SJCRH30 (cell line): ENCODE data around the gene CACNA1H. TPM values are rescaled to one million over a fixed set of nuclear protein-coding genes. Genes with fewer than 3 reads are reported as not detected.

ENCODE experiments used
- DNase-seq, 2 experiments: peaks; one replicate each; pipeline ENCODE4 v3.0.0-alpha.2; 2015 to 2020
- H3K27ac ChIP-seq: fragments of 250-450 bp; sonication (Bioruptor Pico); 2 replicates; pipeline ENCODE4 v1.5.1; 2020; ENCODE audit warnings: mild to moderate bottlenecking, moderate library complexity
- H3K27me3 ChIP-seq: fragments of 250-450 bp; sonication (Bioruptor Pico); 2 replicates; pipeline ENCODE4 v1.5.1; 2020; ENCODE audit warnings: mild to moderate bottlenecking, moderate library complexity
- H3K36me3 ChIP-seq: fragments of 250-450 bp; sonication (Bioruptor Pico); 2 replicates; pipeline ENCODE4 v1.5.1; 2020; ENCODE audit warnings: mild to moderate bottlenecking, moderate library complexity
- H3K4me1 ChIP-seq: fragments of 250-450 bp; sonication (Bioruptor Pico); 2 replicates; pipeline ENCODE4 v1.5.1; 2020; ENCODE audit warnings: mild to moderate bottlenecking, moderate library complexity
- H3K4me3 ChIP-seq: fragments of 250-450 bp; sonication (Bioruptor Pico); 2 replicates; pipeline ENCODE4 v1.5.1; 2020; ENCODE audit warnings: mild to moderate bottlenecking, moderate library complexity
- H3K9me3 ChIP-seq: fragments of 250-450 bp; sonication (Bioruptor Pico); replicated peaks from 2 replicates; pipeline ENCODE4 v1.5.1; 2020; ENCODE audit warnings: mild to moderate bottlenecking, moderate library complexity
- total RNA-seq: library from RNA; depleted of rRNA; stranded (reverse); fragments of >200 nt; shearing (Covaris generic); gene quantifications from 2 replicates; pipeline ENCODE4 v1.2.3, GENCODE V29; 2014

The CACNA1H gene
- total RNA-seq, 1 experiment from 2014 or later, result 1.7 TPM

GRCh38 chr16:1155353-1156054, 2.6 kb downstream of the CACNA1H start:
- DNase-seq, result no peak
- Histone ChIP-seq H3K9me3 (no peaks in the 10 kb centered on the region), H3K4me1 (peaks cover 23% of the 10 kb centered on the region), H3K36me3 (no peaks in the 10 kb centered on the region), H3K27ac (no peak overlapping the region), H3K4me3 (no peak overlapping the region), H3K27me3 (peaks cover 57% of the 10 kb centered on the region)

DNA sequence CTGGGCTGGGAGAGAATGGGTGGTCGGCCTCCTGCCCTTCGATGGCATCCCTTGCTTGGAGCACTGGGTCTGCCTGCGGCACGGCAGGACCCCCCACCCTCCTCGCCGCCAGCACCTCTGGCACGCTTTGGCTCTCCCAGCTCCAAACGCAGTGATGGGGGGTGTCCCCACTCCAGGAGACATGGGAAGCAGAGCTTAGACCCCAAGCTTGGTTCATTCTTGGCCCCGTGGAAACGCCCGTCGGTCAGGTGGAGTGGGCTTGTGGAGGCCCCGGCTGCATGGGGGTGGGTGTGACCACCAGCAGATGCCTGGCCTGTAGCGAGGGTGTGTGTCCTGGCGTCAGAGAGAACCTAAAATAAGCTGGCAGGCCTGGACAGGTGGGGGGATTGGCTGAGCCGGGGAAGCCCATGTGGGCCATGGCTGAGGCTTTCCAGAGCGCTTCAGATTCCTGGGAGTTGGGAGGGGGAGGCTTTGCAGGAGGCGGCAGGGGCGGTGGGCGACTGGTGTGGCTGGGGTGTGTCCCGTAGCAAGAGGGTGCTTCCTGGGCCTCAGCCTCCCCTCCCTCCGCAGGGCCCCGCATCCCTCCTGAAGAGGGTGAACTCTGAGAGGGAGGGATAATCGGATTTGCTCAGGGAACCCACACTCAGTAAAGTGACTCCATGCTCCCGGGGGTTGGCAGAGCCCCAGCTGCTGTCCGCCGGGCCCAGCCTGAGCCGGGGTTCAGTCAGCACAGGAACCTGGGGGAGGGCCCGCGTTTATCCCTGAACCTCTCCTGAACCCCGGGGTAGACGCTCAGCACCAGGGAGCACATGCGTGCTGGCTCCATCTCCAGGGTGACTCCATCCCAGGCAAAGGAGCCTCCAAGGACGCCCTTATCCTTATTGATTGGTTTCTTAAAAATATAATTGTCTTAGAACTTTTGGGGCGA, 3.4 kb downstream of the CACNA1H start:
- Histone ChIP-seq H3K36me3 (no peaks in the 10 kb centered on the region), H3K27me3 (peaks cover 65% of the 10 kb centered on the region), H3K9me3 (no peaks in the 10 kb centered on the region), H3K4me3 (no peak overlapping the region), H3K4me1 (peaks cover 23% of the 10 kb centered on the region), H3K27ac (no peak overlapping the region)
- DNase-seq, result peak; percentile 25 to 43

- DNase-seq, result no peak
- Histone ChIP-seq H3K4me3 (no peak overlapping the region), H3K27ac (no peak overlapping the region), H3K9me3 (no peaks in the 10 kb centered on the region), H3K4me1 (peaks cover 23% of the 10 kb centered on the region), H3K27me3 (peaks cover 69% of the 10 kb centered on the region), H3K36me3 (no peaks in the 10 kb centered on the region)
Observed at GRCh38 chr16:1156983-1157638, 4.2 kb downstream of the CACNA1H start.

DNA sequence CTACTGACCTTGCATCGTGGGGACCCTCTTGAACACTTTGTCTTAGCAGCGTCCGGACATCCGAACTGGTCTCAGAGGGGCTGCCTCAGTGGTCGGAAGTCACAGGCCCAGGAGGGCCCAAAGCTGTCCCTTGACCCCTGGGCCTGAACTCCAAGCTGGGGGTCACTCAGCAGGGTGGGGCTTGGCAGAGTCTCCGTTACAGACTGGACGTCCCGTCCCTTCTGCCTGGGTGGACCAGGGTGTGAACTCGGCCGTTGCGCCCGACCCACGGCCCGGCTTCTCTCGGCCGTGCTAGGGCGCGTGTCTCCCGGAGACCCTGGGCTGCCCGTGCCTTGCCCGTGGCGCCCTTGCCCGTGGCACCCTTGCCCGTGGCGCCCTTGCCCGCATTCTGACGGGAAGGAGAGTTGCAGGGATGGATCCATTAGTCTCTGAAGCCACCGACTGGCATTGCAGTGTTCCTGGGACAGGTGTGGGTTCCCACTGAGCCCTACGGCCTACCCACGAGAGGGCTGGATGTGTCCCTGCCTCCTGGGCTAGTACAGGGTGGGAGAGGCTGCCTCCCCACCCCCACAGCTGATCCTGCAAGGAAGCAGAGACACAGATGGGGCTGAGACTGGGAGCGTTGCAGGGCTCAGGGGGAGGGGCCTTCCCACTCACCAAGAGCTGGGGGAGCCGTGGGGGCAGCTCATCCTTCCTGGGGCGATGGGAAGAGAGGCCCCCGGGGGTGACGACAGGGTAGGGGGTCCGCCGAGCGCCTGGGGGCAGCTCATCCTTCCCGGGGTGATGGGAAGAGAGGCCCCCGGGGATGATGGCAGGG, 4.9 kb downstream of the CACNA1H start:
- Histone ChIP-seq H3K27me3 (peaks cover 70% of the 10 kb centered on the region), H3K4me3 (no peak overlapping the region), H3K36me3 (no peaks in the 10 kb centered on the region), H3K4me1 (peaks cover 23% of the 10 kb centered on the region), H3K27ac (no peak overlapping the region), H3K9me3 (no peaks in the 10 kb centered on the region)
- DNase-seq, result no peak

DNA sequence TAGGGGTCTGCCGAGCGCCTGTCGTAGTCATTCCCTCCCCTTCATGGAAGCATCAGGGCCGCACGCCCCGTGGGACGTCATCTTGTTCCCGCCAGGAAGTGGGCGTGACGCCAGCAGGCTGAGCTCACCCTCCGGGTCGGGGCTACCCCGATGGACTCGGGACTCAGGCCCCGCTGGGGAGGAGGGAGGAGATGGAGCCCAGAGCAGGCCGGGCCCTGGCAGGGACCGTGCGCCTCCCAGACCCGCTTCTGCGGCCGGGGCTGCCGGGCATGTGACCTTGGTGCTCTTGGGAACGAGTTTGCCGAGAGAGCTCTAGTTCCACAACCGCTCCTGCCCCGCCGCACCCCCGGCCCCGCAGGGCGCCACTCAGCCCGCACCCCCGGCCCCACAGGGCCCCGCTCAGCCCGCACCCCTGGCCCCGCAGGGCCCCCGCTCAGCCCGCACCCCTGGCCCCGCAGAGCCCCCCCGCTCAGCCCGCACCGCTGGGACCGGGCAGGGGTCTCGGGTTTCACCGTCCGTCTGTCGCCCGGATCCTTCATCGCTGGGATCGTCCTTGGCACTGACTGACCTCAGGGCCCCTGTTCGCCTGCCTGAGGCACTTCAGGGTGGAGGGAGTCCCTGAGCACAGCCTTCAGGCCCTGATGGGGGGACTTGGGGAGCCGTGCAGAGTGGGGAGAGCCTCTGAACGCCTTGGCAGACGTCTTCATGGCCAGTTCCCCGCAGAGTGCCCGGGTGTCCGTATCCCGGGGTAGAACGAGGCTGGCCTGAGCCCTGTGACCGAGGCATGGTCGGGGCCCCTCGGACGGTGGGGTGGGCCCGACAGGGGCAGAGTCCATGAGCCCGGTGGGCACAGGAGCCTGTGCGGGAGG, 5.8 kb downstream of the CACNA1H start:
- H3K27me3 ChIP-seq, result peaks cover 70% of the 10 kb centered on the region
- H3K9me3 ChIP-seq, result no peaks in the 10 kb centered on the region
- H3K4me1 ChIP-seq, result peaks cover 30% of the 10 kb centered on the region
- DNase-seq, result peak; percentile 46 to 50
- H3K27ac ChIP-seq, result no peak overlapping the region
- H3K4me3 ChIP-seq, result no peak overlapping the region
- H3K36me3 ChIP-seq, result no peaks in the 10 kb centered on the region

GRCh38 chr16:1159325-1159972, 6.5 kb downstream of the CACNA1H start:
- Histone ChIP-seq H3K9me3 (no peaks in the 10 kb centered on the region), H3K4me1 (peaks cover 37% of the 10 kb centered on the region), H3K27ac (no peak overlapping the region), H3K27me3 (peaks cover 71% of the 10 kb centered on the region), H3K4me3 (0 out of 2 replicates have a peak overlapping the region, but pooled peaks have one; percentile 3), H3K36me3 (no peaks in the 10 kb centered on the region)
- DNase-seq, result peak; percentile 67 to 75

- 0 out of 2 replicates have a peak overlapping the region, but pooled peaks have one; percentile 3 for H3K4me3 ChIP-seq
- peaks cover 72% of the 10 kb centered on the region for H3K27me3 ChIP-seq
- H3K27ac ChIP-seq, result no peak overlapping the region
- H3K9me3 ChIP-seq, result no peaks in the 10 kb centered on the region
- H3K4me1 ChIP-seq, result peaks cover 37% of the 10 kb centered on the region
- DNase-seq, result peak; percentile 36 to 39
- no peaks in the 10 kb centered on the region for H3K36me3 ChIP-seq
Observed at GRCh38 chr16:1159973-1160772, 7.3 kb downstream of the CACNA1H start.

DNA sequence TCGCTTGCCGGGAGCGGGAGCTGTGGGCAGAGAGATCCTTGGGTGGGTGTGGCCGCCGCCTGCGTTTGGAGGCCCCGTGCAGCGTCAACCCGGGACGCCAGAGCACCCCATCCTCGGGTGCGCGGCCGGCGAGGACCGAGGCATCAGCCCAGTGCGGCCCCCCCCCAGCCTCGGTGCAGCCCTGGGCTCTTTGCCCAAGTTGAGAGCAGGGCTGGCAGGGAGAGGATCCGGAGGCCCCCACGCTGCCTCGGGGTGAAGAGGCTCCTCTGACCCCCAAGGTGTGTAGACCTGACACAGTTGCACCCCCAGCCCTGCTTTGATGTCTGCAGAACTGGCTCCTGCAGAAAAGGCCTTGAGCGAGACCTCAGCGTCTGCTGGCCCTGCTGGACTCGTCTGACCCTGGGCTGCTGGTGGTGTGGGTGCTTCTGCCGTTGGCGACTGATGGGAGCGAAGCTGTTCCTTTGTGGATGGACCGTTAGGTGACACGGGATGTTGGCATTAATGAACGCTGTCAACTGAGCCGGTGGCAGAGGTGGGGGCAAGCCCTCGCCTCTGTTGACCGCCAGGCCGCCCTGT, 8.0 kb downstream of the CACNA1H start:
- no peaks in the 10 kb centered on the region for H3K9me3 ChIP-seq
- no peaks in the 10 kb centered on the region for H3K36me3 ChIP-seq
- H3K27me3 ChIP-seq, result peaks cover 70% of the 10 kb centered on the region
- H3K4me3 ChIP-seq, result no peak overlapping the region
- H3K27ac ChIP-seq, result no peak overlapping the region
- peaks cover 37% of the 10 kb centered on the region for H3K4me1 ChIP-seq
- no peak for DNase-seq

DNA sequence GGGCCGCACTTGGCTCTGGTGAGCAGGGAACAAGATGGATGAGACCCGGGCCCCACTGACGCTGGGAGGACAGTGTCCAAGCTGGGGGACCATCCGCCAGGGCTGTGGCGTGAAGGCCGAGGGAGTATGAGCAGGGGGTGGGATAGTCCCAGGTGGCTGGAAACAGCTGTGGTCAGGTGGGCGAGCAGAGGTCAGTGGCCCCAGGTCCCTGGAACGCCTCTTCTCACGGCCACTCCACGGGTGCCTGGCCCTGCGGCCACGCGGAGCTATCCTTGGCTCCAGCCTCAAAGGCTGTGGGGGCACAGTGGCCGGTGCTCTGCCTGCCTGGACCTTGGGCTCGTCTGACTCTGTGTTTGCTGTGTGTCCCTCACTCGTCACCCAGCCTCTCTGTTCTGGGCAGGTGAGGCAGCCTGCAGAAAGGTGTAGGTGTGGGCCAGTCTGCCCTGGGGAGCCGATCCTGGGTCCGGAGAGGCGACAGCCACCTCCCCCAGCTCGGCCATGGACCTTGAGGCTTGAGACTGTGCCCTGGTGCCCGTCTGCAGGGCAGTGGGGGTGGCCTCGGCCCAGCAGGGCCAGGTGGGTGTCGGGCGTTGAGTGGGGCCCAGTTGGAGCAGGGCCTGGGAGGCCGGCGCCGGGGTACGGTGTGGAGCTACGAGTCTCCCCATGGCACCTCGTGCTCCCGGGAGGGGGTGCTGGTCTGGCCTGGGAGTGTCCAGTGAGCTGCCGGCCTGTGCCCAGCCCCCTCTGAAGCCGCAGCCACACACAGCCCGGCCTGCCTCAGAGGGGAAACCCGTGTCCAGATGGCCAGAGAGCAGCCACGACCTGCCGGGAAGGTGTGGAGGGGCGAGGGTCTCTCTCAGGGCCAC, 10.0 kb downstream of the CACNA1H start:
- Histone ChIP-seq H3K4me1 (peaks cover 35% of the 10 kb centered on the region), H3K36me3 (no peaks in the 10 kb centered on the region), H3K4me3 (no peak overlapping the region), H3K9me3 (no peaks in the 10 kb centered on the region), H3K27ac (no peak overlapping the region), H3K27me3 (peaks cover 56% of the 10 kb centered on the region)
- DNase-seq, result no peak

DNA sequence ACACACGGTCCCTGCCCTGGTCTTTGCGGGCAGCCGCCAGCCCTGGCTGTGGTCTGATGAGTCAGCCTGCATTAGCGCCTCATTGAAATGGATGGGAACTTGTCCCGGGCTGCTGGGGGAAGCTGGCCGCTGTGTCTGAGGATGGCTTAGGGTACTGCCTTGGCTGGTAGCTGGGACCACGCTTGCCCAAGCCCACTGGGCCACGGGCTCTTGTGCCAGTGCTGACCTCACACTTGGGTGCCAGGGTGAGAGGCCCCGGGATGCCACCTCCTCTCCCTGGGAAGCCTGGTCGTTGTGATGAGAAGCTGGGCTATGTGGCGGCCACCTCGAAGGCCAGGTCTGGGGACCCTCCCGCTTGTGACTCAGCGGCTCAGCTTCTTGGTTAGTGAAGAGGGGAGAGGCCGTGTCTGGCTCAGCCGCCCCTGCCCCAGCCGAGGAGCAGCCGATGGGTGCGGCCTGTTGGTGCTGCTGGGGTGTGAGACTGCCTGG, 10.7 kb downstream of the CACNA1H start:
- no peak overlapping the region for H3K4me3 ChIP-seq
- DNase-seq, result peak; percentile 65 to 68
- H3K9me3 ChIP-seq, result no peaks in the 10 kb centered on the region
- no peak overlapping the region for H3K27ac ChIP-seq
- no peaks in the 10 kb centered on the region for H3K36me3 ChIP-seq
- peaks cover 50% of the 10 kb centered on the region for H3K27me3 ChIP-seq
- peaks cover 35% of the 10 kb centered on the region for H3K4me1 ChIP-seq

DNA sequence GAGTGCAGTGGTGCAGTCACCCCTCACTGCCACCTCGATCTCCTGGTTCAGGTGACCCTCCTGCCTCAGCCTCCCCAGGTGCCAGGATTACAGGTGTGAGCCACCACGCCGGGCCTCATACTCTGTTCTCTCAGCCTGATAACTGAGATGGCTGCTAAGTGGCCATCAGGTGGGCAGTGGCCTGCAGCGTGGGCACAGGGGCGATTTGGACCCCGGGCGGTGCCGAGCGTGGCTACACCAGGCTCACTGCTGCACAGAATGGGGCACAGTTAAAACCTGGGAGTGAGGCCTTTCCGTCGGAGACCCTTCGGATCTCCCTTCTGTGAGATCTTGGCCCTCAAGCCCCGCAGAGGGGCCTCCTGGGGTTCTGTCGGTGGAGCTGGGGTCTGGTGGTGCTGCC, 11.5 kb downstream of the CACNA1H start:
- Histone ChIP-seq H3K27ac (no peak overlapping the region), H3K9me3 (no peaks in the 10 kb centered on the region), H3K4me3 (no peak overlapping the region), H3K4me1 (peaks cover 29% of the 10 kb centered on the region), H3K36me3 (no peaks in the 10 kb centered on the region), H3K27me3 (peaks cover 45% of the 10 kb centered on the region)
- DNase-seq, result no peak
